Measurements from ENCODE around the gene TAS2R39.

The TAS2R39 gene

GRCh38 chr7:143216151-143216550 is 32.9 kb downstream of the TAS2R39 start:
- peak; percentile 46 for DNase-seq (ENCODE audit: low read depth)
- H3K4me3 ChIP-seq (ENCODE audit: low read depth, low read length), result no peak overlapping the region
- TF ChIP-seq CTCF (conservative IDR thresholded peaks at IDR 0.05; ENCODE audit: low read depth, low read length), result no peak

GRCh38 chr7:143216686-143217085 is 33.5 kb downstream of the TAS2R39 start:
- no peak overlapping the region for H3K4me3 ChIP-seq (ENCODE audit: low read depth, low read length)
- TF ChIP-seq CTCF (conservative IDR thresholded peaks at IDR 0.05; ENCODE audit: low read depth, low read length), result no peak
- no peak for DNase-seq (ENCODE audit: low read depth)

GRCh38 chr7:143217806-143218205 is 34.6 kb downstream of the TAS2R39 start:
- no peak for DNase-seq (ENCODE audit: low read depth)
- H3K4me3 ChIP-seq (ENCODE audit: low read depth, low read length), result no peak overlapping the region
- TF ChIP-seq CTCF (conservative IDR thresholded peaks at IDR 0.05; ENCODE audit: low read depth, low read length), result no peak

- no peak overlapping the region for H3K4me3 ChIP-seq (ENCODE audit: low read depth, low read length)
- no peak for DNase-seq (ENCODE audit: low read depth)
- no peak for TF ChIP-seq CTCF (conservative IDR thresholded peaks at IDR 0.05; ENCODE audit: low read depth, low read length)
These were observed 38.1 kb downstream of the TAS2R39 start for GRCh38 chr7:143221286-143221685.

- no peak for DNase-seq (ENCODE audit: low read depth)
- TF ChIP-seq CTCF (conservative IDR thresholded peaks at IDR 0.05; ENCODE audit: low read depth, low read length), result no peak
- no peak within 1 kb of the TSS for H3K4me3 ChIP-seq (ENCODE audit: low read depth, low read length)
These were observed 38.5 kb downstream of the TAS2R39 start, which contains the start of gene TAS2R40 for GRCh38 chr7:143221737-143222136. Gene TAS2R40, plus strand, starts transcription at chr7:143222037. Its CDS starts 42 bp downstream, at chr7:143222079.

GRCh38 chr7:143222782-143223181 is 39.6 kb downstream of the TAS2R39 start:
- no peak for DNase-seq (ENCODE audit: low read depth)
- TF ChIP-seq CTCF (conservative IDR thresholded peaks at IDR 0.05; ENCODE audit: low read depth, low read length), result no peak
- H3K4me3 ChIP-seq (ENCODE audit: low read depth, low read length), result no peak overlapping the region

GRCh38 chr7:143223784-143224183 is 40.6 kb downstream of the TAS2R39 start:
- no peak for TF ChIP-seq CTCF (conservative IDR thresholded peaks at IDR 0.05; ENCODE audit: low read depth, low read length)
- no peak overlapping the region for H3K4me3 ChIP-seq (ENCODE audit: low read depth, low read length)
- no peak for DNase-seq (ENCODE audit: low read depth)

Data from choroid plexus epithelial cell (primary cell).